Nucleus accumbens (tissue), 56 donors: ENCODE data around the gene CTSL.

Source experiments
- DNase-seq, 56 donors: peaks; one replicate each; lab custom pipeline; 2025; lab: John Stamatoyannopoulos, UW

The CTSL gene

DNA sequence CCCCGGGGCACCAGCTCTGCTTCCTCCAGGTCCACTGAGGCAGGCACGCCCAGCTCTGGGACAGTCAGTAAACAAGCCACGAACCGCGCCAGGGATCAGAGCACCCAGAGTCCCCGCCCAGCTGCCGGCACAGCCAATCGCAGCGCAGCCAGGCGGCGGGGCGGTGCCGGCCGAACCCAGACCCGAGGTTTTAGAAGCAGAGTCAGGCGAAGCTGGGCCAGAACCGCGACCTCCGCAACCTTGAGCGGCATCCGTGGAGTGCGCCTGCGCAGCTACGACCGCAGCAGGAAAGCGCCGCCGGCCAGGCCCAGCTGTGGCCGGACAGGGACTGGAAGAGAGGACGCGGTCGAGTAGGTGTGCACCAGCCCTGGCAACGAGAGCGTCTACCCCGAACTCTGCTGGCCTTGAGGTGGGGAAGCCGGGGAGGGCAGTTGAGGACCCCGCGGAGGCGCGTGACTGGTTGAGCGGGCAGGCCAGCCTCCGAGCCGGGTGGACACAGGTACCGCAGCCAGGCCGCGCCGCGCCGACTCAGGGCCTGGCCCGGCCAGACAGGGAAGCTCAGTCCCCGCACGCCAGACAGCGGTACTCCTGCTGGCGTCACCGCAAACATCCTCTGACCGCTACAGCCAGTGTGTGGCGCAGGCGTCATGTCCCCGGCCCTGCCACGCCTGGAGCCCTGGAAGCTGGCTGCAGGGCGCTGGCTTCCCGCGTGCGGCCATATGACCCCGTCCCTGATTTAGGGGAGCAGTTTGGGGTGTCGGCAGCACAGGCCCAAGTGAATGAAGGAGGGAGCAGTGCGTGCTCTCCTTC, at the start of gene CTSL:
CTSL (plus strand) TSS at position 220 of the 810 bp plus-strand sequence. CDS start 1,485 bp downstream, outside the sequence.
- peak; percentile 51 to 97 (median 90) for DNase-seq

DNA sequence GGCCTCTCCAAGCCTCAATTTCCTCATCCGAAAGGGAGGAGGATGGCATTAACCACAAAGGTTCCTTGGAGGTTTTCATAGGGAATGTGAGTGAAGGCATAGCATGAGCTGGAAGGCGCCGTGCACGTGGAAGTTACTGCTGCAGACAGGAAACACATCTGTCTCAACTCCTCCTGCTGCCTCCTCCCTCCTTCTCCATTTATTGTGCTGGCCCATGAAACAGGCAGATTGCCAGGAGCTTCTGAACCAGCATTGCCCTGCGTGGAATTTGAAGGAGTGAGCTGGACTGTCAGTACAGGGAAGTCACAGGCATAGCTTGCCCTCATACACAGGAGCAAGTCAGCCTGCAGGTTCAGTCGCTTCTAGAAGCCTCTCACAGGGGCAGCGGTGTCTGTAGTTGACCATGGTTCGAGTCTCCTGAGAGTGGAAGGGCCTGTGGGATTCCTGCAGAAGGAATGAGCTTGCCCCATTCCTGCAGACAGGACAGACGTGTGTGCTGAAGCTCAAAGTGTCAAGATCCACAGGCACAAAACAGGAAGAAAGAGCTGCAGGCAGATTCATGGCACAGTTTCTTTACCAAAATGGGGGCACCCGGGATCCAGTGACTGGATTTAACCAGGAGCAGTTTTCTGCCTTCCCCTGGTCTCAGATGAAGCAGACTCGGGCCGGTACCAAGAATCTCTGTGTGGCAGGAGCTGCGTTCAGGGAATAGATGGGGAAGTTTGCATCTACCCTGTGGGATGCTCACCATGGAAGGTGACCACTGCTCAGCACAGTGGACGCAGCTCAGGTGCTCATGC, 48.7 kb upstream of the CTSL start:
- DNase-seq: peak in 1 of 56 donors; percentile 38

DNA sequence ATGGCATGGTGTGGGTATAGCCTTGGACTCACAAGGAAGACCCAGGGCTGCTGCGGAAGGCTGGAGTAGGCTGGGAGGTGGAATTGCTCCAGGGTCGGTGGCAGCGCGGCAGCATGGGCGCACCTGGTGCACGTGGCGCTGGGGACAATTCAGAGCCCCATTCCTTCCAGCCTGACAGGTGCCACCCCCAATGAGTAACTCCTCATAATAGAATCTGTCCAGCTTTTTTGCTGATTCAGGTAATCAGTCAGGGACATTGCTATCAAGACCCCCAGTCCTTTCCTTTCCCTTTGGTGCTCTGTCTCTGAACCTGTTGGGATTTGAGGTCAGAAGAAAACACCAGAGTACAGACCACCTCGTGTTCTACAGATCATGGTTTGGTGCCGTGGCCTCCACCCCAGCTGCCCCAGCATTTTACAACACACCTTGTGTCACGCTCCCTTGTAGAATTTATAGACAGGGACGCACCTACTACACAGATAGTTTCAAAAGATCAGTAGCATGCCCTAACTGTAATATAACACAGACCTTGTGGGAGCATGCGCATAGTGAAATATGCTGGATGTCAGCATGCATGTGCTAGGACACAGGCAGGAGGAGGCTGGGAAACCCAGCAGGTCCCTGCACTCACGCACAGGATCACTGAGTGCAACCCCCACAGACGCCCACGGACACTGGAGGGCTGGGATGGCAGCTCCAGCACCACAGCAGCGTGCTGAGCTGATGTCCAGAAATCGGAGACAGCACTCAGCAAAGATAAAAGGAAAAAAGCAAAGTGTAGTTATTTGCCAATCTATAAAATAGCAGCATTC, 47.9 kb upstream of the CTSL start:
- no peak for DNase-seq

DNA sequence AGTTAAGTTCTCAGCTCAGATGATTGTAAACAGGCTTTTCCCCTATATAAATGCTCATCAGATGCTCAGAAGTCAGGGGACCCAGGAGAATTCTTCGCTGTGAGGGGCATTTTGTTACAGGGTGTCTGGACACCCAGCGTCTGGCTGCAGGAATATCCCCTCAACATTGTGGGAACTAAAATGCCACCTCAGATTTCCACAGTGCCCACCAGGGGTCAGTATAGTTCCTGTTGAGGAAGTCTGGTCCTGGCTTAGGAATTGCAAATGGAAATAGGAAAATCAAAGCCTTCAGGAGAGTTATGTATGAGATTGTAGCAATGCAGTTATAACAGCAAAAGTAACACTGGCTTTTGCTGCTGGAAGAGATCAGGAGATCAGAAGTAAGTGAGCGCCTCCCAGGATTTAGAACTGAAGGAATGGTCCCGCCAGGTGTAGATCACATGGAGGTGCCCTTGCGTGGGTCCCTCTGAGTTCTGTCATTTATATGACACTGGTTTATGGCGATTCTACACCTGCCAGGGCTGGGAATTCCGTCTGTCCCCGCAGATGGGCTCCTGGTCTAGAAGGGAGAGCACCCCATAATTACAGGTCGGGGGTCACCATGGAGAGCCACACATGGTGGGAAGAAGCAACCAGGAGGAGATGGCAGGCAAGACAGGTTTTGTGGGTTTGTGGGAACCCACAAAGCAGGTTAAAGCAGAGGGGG, 47.1 kb upstream of the CTSL start:
- peak in 35 of 56 donors; percentile 7 to 80 (median 34) for DNase-seq

DNA sequence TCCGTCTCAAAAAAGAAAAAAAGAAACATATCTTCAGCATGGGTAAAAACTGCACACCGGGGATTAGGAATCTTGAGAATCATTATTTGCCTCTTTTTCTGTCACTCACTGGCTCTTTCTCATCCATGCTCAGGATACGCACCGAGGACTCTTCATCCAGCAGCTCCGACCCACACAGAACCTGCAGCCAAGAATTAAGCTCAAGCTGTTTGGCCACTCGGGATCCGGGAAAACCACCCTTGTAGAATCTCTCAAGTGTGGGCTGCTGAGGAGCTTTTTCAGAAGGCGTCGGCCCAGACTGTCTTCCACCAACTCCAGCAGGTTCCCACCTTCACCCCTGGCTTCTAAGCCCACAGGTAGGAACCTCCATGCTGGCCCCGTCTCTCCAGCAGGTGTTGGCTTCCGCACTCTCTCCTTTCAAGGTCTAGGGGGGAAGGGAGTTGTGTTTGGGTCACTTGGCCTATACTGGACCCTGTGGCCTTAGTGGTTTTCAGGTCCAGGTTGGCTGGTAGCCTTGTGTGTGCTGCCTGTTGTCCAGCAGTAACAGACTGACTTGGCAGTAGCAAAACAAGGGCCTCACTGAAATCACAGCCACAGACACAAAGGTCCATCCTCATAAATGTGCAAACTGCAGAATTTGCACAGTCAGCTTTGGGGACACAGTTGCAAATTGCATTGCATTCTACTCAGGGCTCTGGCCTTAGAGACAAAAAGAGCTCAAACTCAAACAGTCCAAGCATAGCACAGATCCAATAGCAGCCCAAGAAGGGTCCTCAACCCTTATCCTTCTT, 44.5 kb upstream of the CTSL start:
- no peak for DNase-seq

DNA sequence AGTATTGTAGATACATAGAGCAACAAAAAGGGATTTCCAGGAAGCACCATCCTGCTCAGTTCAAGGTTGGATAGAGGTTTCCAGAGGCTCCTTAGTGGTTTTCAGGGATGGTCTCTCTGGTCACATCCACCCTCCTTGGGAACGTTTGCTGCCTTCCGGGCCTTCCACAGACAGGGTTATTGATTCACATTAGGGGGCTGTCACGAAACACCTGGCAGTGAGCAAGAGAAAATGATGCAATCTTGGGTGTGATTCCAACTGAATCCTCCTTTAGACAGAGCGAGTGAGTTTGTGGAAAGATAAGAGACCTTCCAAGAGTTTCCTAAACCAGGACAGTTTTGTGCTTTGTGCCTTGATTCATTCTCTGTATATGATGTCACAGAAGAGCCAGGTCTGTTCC, 43.8 kb upstream of the CTSL start:
- no peak for DNase-seq

DNA sequence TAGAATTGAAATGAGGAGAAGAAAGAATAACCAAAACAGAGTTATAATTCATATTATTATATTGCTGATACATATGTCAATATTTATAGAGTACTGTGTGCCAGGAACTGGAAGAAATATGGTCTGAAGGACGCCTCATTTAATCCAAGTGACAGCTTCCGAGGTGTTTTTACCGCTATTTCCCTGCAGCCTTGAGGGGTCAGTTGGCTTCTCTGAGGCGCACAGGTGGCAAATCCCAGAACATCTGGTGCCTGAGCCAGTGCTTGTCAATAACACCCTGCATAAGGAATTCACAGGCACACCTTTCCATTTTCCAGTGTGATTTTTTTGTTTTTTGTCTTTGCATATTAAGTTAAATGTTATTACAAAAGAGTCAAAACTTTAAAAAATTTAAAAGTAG, 43.3 kb upstream of the CTSL start:
- DNase-seq: no peak

DNA sequence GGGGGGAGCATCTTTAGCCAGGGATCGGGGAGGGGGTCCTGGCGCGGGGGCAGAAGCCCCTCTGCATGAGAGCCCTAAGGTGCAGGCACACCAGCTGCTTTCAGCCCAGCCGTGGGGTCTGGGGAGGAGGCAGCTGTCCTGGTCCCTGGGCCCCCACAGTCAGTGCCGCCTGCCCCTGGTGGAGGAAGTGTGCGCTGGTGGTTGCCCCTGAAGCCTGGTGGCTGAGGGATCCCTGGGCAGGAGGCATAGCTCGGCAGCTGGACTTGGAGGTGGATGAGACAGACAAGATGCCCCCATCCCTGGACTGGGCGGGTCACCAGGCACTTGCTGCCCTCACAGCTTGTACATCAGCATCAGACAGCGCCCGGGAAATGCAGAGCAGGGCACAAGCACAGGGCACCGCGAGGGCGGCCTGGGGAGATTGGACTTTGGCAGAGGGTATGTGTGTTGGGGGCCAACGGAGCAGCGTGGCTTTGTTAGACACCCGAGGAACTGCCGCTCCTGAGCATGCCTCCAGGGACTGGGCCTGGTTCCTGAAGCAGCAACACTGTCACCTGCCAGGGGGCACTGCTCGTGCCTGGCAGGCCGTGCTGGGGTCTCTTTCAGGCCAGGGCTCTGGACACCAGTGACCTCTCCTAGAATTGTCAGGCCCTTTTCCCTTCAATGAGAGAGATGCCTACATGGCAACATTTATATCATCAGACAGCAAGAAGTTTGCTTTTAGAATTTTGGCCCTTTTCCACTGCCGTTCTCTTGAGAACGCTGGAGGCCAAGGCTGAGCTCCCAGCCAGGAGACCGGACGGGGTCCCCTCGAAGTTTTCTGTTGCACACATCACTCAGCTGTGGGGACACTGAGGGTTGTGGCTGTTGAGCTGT, 41.9 kb upstream of the CTSL start:
- peak in 1 of 56 donors; percentile 26 for DNase-seq

DNA sequence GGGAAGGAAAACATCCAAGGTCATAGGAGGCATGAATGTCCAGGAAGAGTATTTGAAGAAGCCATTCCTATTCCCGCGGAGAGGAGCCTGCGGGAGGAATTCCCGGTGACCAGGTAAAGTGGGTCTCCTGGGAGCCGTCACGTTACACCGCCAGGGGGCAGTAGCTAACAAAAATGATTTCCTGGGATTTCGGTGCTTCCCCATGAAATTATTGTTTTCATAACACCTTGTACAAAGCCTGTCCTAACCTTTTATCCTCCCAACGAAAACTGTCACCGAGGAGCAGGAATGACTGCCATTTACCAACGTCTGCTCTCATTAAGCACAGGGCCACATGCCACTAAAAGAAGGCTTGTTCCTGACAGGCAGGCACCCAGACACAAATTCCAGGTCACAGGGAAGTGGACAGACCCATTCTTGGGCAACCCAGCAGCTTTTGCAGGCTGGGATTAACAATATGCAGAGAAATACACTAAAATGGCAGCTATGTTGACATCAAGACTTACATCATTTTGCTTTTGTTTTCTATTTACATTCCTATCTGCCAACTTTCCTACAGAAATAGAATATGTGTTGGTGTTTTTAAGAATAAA, 41.2 kb upstream of the CTSL start:
- DNase-seq: peak in 33 of 56 donors; percentile 15 to 75 (median 36)

DNA sequence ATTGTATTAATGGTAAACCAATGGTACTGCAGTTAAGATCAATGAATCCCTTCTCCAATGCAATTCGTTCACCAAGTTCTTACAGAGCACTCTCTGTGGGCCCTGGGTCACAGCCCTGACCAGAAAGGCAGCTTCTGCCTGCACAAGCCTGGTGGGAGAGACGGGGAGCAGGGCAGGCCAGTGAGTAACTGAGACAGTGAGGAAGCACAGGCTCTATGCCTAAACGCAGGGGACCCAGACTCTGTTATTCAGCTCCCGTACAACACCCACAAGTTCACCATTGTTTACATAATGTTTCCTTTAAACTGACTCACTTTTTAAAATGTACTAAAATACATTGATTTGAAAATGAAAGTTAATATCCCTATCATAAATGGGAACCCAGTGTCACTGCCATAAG, 40.5 kb upstream of the CTSL start:
- no peak for DNase-seq

DNA sequence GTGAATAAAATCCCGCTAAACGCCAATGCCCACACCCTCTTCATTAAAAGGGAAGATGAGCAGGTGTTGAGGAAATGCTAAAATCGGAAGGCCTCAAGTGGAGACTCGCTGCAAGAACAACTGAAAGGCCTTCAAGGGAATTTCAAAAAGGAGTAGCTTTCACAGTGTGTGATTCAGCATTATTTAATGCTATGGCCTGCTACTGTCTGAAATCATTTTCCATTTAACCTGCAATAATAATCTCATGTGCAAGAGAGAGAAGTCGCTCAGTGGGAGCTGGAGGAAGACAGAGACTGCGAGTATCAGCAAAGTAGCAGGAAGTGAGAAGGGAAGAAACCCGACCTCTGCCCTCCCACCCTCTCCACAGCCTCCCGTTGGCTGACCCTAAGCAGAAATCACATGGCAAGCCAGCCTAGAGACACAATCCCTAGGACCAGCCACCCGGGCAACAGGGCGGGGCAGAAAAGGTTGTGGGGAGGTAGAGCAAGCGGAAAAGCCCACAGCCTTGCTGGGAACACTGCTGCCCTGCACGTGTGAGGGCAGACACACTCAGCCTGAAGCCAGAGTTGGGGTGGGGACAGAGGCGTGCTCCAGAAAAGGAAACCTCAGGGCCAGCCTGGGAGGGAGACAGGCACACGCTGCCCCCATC, 39.9 kb upstream of the CTSL start:
- peak in 11 of 56 donors; percentile 8 to 33 (median 22) for DNase-seq

DNA sequence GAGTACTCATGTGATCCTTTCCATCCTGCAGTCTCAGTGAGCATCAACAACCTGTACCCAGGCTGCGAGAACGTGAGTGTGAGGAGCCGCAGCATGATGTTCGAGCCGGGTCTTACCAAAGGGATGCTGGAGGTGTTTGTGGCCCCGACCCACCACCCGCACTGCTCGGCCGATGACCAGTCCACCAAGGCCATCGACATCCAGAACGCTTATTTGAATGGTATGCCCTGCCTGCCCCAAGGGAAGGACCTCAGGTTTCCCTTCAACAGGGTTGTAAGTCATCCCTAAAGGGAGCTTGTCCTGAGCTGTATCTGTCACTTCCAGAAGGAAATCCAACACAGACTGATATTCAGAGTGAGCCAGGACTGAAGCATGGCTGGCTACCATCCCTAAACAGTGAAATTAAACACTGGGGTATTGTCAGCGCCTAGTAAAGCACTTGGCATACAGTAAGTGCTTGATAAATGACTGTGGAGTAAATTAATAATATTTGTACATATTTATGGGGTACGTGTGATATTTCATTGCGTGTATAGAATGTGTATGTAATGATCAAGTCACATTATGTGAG, 39.3 kb upstream of the CTSL start:
- DNase-seq: no peak

DNA sequence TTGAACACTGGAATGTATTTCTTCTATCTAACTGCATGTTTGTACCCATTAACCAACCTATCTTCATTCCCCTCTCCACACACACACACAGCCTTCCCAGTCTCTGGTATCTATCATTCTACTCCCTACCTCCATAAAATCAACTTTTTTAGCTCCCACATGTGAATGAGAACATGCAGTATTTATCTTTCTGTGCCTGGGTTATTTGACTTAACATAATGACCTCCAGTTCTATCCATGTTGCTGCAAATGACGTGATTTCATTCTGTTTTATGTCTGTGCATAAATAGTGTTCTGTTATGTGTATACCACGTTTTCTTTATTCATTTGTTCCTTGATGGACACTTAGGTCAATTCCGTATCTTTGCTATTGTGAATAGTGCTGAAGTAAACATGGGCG, 38.7 kb upstream of the CTSL start:
- no peak for DNase-seq

DNA sequence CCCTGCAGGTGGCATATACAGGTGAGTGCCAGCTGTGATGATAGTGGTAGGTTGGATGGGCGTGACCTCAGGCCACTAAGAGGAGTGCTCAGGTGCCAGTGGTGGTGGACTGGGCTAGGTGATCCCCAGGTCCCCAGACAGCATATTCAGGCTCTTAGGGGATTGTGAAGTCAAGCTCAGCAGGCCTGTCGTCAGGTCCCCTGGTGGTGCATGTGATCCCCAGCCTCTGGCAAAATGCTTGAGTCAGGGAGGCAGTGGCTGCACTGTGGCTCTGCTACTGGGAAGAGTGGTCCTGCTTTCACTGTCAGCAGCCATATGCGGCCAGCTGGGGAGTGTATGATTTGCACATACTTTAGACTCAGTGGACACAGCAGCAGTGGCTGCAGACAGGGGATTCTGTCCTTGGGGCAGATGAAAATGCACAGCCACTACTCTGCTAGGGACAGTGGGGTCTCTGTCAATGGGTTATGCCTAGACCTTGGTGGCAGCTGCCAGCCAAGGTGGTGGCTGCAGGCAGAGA, 31.6 kb upstream of the CTSL start:
- no peak for DNase-seq

DNA sequence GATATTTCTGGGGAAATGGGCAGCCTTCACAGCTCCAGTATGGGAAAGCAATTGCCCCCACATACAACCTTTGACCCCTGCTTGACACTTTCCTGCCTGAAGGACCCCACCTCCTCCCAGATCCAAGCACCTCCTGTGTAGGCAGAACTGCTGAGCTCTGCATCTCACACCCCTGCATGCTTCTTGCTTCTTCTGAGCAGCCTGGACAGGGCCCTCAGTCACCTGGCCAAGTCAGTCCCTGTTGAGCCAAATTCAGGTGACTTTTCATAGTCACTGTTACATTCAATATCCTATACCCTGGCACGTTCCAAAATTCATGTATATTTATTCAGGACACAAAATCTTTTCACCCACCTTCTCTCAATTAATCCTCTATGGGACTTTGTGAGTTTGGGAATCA, 30.4 kb upstream of the CTSL start:
- no peak for DNase-seq

DNA sequence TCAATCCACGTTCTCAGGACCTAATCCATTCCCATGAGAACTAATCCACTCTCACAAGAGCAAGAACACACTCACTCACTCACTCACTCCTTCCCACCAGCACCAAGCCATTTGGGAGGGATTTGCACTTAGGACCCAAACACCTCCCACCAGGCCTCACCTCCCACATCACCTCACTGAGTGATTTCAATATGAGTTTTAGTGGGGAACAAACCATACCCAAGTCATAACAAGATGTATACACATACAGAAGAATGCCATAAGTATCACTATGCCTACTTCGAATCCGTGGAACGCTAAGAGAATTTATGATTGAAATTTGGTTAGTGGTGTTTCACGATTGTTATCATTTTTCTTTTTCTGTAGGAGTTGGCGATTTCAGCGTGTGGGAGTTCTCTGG, 29.3 kb upstream of the CTSL start:
- no peak for DNase-seq
